ENCODE measurements around the gene PCBP2. TPM values are rescaled to one million over a fixed set of nuclear protein-coding genes. Genes with fewer than 3 reads are reported as not detected.

PCBP2 gene
- total RNA-seq, 1 experiment from 2014 or later, result 148 TPM

- DNase-seq (ENCODE audit: low read depth), result no peak
Observed at GRCh38 chr12:53493610-53494391, 41.9 kb downstream of the PCBP2 start.

- DNase-seq (ENCODE audit: low read depth), result peak; percentile 29
Observed at GRCh38 chr12:53495903-53496751, 44.2 kb downstream of the PCBP2 start.

- no peak for DNase-seq (ENCODE audit: low read depth)
Observed at GRCh38 chr12:53496752-53497032, 44.8 kb downstream of the PCBP2 start.

GRCh38 chr12:53497461-53497860 is 45.6 kb downstream of the PCBP2 start:
- no peak for DNase-seq (ENCODE audit: low read depth)

- no peak for DNase-seq (ENCODE audit: low read depth)
Observed at GRCh38 chr12:53498235-53498630, 46.3 kb downstream of the PCBP2 start.

GRCh38 chr12:53499266-53500141 is 47.6 kb downstream of the PCBP2 start, which contains the start of gene MAP3K12:
Gene MAP3K12 (minus strand): TSS chr12:53499458. CDS start chr12:53487391, 12,067 bp downstream.
- DNase-seq (ENCODE audit: low read depth), result peak; percentile 77

- DNase-seq (ENCODE audit: low read depth), result no peak
Observed at GRCh38 chr12:53500142-53500775, 48.4 kb downstream of the PCBP2 start.

- DNase-seq (ENCODE audit: low read depth), result peak; percentile 99
Observed at GRCh38 chr12:53500776-53501614, 49.1 kb downstream of the PCBP2 start, which contains the start of gene TARBP2. Gene TARBP2 (plus strand): TSS chr12:53501283. CDS start chr12:53501409, 126 bp downstream.

GRCh38 chr12:53501615-53502181 is 49.8 kb downstream of the PCBP2 start:
- no peak for DNase-seq (ENCODE audit: low read depth)

GRCh38 chr12:53502331-53502730 is 50.4 kb downstream of the PCBP2 start:
- no peak for DNase-seq (ENCODE audit: low read depth)

GRCh38 chr12:53502983-53503728 is 51.3 kb downstream of the PCBP2 start:
- DNase-seq (ENCODE audit: low read depth), result no peak

GRCh38 chr12:53504004-53504920 is 52.4 kb downstream of the PCBP2 start:
- DNase-seq (ENCODE audit: low read depth), result no peak

GRCh38 chr12:53505086-53505485 is 53.2 kb downstream of the PCBP2 start:
- DNase-seq (ENCODE audit: low read depth), result peak; percentile 50

GRCh38 chr12:53505555-53506449 is 53.9 kb downstream of the PCBP2 start:
- peak; percentile 28 for DNase-seq (ENCODE audit: low read depth)

GRCh38 chr12:53506450-53506785 is 54.5 kb downstream of the PCBP2 start:
- no peak for DNase-seq (ENCODE audit: low read depth)

GRCh38 chr12:53506881-53507602 is 55.1 kb downstream of the PCBP2 start, which contains the start of gene NPFF:
Gene NPFF (minus strand): TSS chr12:53507484. CDS start chr12:53507474, 10 bp downstream.
- DNase-seq (ENCODE audit: low read depth), result no peak

GRCh38 chr12:53507603-53507885 is 55.6 kb downstream of the PCBP2 start:
- no peak for DNase-seq (ENCODE audit: low read depth)

All from Daoy (cell line).